Fibroblast of lung (primary cell): ENCODE measurements around the gene PGC.

Source experiments
- CTCF ChIP-seq, 2 donors: IDR thresholded peaks in 1 of 2; conservative IDR thresholded peaks in 1 of 2; 1 replicate in 1 of 2; 2 replicates in 1 of 2; pipeline ENCODE4 v1.5.1; 2011 to 2012; ENCODE audit warnings: low read length in 2 of 2, control low read depth in 1 of 2, inconsistent platforms in 1 of 2, low read depth in 1 of 2, mild to moderate bottlenecking in 1 of 2
- EZH2 ChIP-seq: IDR thresholded peaks from 2 replicates; pipeline ENCODE4 v1.5.1; 2012; ENCODE audit warnings: low read length, control low read depth, mild to moderate bottlenecking; ENCODE audit errors: missing control alignments

GRCh38 chr6:41692730-41693129 lies 54.5 kb downstream of the PGC start:
- TF ChIP-seq CTCF (conservative IDR thresholded peaks at IDR 0.05 in 1 of 2, IDR thresholded peaks at IDR 0.05 in 1 of 2; ENCODE audit: low read depth in 1 of 2, low read length in 2 of 2) (no peak), EZH2 (no peak)
